HepG2 (cell line): ENCODE data around the gene KATNB1. TPM values are rescaled to one million over a fixed set of nuclear protein-coding genes. Genes with fewer than 3 reads are reported as not detected.

Experiments used
- ESRRA ChIP-seq: sonication (generic); formaldehyde crosslinking; IDR thresholded peaks from 2 replicates; pipeline ENCODE4 v1.5.1; 2020; ENCODE audit warnings: mild to moderate bottlenecking, low read depth, missing genetic modification reagents
- FOXA1 ChIP-seq, 2 experiments: fragments of 450-650 bp in 1 of 2; sonication (generic) in 1 of 2; formaldehyde crosslinking in 1 of 2; IDR thresholded peaks; 2 replicates each; pipeline versions ENCODE4 v1.4.0 to v1.6.1; 2016 to 2020; ENCODE audit warnings: missing genetic modification reagents in 1 of 2
- FOXP1 ChIP-seq, 2 experiments: fragments of 450-650 bp in 1 of 2; IDR thresholded peaks; 2 replicates each; pipeline ENCODE4 v1.6.1; 2017 to 2018; ENCODE audit warnings: antibody characterized with exemption in 1 of 2
- JARID2 ChIP-seq: sonication (generic); formaldehyde crosslinking; IDR thresholded peaks from 2 replicates; pipeline ENCODE4 v1.8.1; 2023; ENCODE audit warnings: missing genetic modification reagents, inconsistent platforms; ENCODE audit not compliant: insufficient replicate concordance
- NR2F6 ChIP-seq, 2 experiments: IDR thresholded peaks; 2 replicates each; pipeline ENCODE4 v1.6.1; 2016; ENCODE audit warnings: antibody characterized with exemption in 1 of 2, mild to moderate bottlenecking in 1 of 2
- SMYD3 ChIP-seq: sonication (generic); formaldehyde crosslinking; IDR thresholded peaks from 2 replicates; pipeline ENCODE4 v1.8.1; 2023; ENCODE audit warnings: mild to moderate bottlenecking, missing genetic modification reagents
- SRF ChIP-seq: IDR thresholded peaks from 2 replicates; pipeline ENCODE4 v1.6.1; 2011; ENCODE audit warnings: mild to moderate bottlenecking, low read depth, low read length, moderate library complexity
- ZNF33B ChIP-seq: sonication (generic); formaldehyde crosslinking; IDR thresholded peaks from 2 replicates; pipeline ENCODE4 v1.5.1; 2020; ENCODE audit warnings: mild to moderate bottlenecking, missing genetic modification reagents
- ZNF468 ChIP-seq: sonication (generic); formaldehyde crosslinking; IDR thresholded peaks from 2 replicates; pipeline ENCODE4 v1.8.0; 2022; ENCODE audit warnings: mild to moderate bottlenecking, moderate library complexity, missing genetic modification reagents
- ZNF546 ChIP-seq: sonication (generic); formaldehyde crosslinking; conservative IDR thresholded peaks from 2 replicates; pipeline ENCODE4 v1.8.1; 2023; ENCODE audit warnings: mild to moderate bottlenecking, missing genetic modification reagents
- ZNF563 ChIP-seq: sonication (generic); formaldehyde crosslinking; IDR thresholded peaks from 2 replicates; pipeline ENCODE4 v1.8.0; 2022; ENCODE audit warnings: mild to moderate bottlenecking, moderate library complexity, missing genetic modification reagents
- ZNF564 ChIP-seq: sonication (generic); formaldehyde crosslinking; IDR thresholded peaks from 2 replicates; pipeline ENCODE4 v1.8.1; 2023; ENCODE audit warnings: mild to moderate bottlenecking, missing genetic modification reagents
- ZNF773 ChIP-seq: sonication (generic); formaldehyde crosslinking; IDR thresholded peaks from 2 replicates; pipeline ENCODE4 v1.4.0; 2020; ENCODE audit warnings: missing genetic modification reagents, borderline replicate concordance
- ZNF781 ChIP-seq: sonication (generic); formaldehyde crosslinking; IDR thresholded peaks from 2 replicates; pipeline ENCODE4 v1.5.1; 2020; ENCODE audit warnings: borderline replicate concordance, mild to moderate bottlenecking, missing genetic modification reagents; ENCODE audit errors: not compliant biosample characterization
- polyA plus RNA-seq, 8 experiments: library from polyadenylated mRNA; depleted of rRNA in 3 of 8; stranded (reverse) in 7 of 8; unstranded in 1 of 8; fragments of >200 nt; fragmentation: Illumina TruSeq in 4 of 8; extraction: Trizol in 4 of 8; gene quantifications; 2 replicates each; pipeline versions ENCODE4 v1.2.1 to v1.2.3, GENCODE V29; 2011 to 2016; ENCODE audit warnings: low read depth in 4 of 8, missing spikeins in 1 of 8, mixed read lengths in 1 of 8; ENCODE audit not compliant: insufficient read depth in 1 of 8
- total RNA-seq, 5 experiments: library from RNA; depleted of rRNA; stranded (reverse); fragments of >200 nt; fragmentation: Illumina TruSeq; extraction: Trizol; gene quantifications; 2 replicates each; pipeline ENCODE4 v1.2.3, GENCODE V29; 2016; ENCODE audit warnings: low read depth in 1 of 5
- TF ChIP-seq, protein P1 (sequence below): sonication (generic); formaldehyde crosslinking; IDR thresholded peaks from 2 replicates; pipeline ENCODE4 v1.8.0; 2022; ENCODE audit warnings: missing genetic modification reagents, mild to moderate bottlenecking, moderate library complexity, borderline replicate concordance
- TF ChIP-seq, protein P2 (sequence below): IDR thresholded peaks from 2 replicates; pipeline ENCODE4 v1.6.1; 2018; ENCODE audit warnings: missing genetic modification reagents, mild to moderate bottlenecking, missing compliant biosample characterization
- TF ChIP-seq, protein P3 (sequence below): sonication (generic); formaldehyde crosslinking; conservative IDR thresholded peaks from 2 replicates; pipeline ENCODE4 v1.8.1; 2023; ENCODE audit warnings: missing genetic modification reagents
- TF ChIP-seq, protein P4 (sequence below): sonication (generic); formaldehyde crosslinking; IDR thresholded peaks from 2 replicates; pipeline ENCODE4 v1.9.0; 2021; ENCODE audit warnings: missing genetic modification reagents, borderline replicate concordance
- TF ChIP-seq, protein P5 (sequence below): sonication (generic); formaldehyde crosslinking; IDR thresholded peaks from 2 replicates; pipeline ENCODE4 v1.8.1; 2022; ENCODE audit warnings: low read depth, mild to moderate bottlenecking, missing genetic modification reagents

Gene KATNB1
- total and polyA plus RNA-seq, 2 of the 13 experiments (the other 11 are each of a cell fraction or from before 2014, with no cell fraction given) = 31.5 to 43.5 TPM

DNA sequence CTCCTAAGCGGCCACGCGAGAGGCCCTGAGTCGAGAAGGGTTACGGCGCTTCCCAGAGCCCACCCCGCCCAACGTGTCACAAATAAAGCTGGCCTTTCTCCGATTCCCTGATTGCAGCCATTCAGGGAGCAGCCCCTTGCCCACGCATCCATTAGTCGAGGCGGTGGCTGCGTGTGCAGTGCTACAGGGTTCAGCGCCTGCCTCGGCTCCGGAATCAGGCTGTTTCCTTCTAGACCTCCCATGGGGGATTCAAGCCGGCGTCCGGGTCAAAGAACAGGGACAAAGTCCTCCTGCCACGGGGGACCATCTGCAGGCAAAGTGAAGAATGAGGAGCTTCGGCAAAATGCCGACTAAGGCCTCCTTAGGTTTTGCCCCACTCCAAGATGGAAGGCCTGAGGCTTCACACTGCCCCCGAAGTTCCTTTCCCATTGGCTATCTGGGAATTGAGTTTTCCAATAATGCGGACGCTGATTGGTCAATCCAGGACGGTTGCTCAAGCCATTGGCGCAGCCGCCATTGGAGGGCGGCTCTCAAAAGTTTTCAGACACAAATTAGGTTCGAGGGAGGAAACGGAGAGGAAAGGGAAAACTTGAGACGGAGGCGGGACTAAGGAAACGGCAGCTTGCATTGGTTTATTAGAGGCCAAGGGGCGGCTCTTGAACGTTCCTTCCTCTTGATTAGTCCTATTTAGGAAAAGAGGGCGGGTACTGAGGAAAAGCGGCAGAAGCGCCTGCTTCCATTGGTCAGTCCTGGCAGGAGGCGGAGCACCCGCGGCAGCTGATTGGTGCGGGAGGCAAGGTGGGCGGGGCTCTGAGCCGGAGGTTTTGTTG lies 430 bp upstream of the KATNB1 start (continued):
- TF ChIP-seq, protein P1, sequence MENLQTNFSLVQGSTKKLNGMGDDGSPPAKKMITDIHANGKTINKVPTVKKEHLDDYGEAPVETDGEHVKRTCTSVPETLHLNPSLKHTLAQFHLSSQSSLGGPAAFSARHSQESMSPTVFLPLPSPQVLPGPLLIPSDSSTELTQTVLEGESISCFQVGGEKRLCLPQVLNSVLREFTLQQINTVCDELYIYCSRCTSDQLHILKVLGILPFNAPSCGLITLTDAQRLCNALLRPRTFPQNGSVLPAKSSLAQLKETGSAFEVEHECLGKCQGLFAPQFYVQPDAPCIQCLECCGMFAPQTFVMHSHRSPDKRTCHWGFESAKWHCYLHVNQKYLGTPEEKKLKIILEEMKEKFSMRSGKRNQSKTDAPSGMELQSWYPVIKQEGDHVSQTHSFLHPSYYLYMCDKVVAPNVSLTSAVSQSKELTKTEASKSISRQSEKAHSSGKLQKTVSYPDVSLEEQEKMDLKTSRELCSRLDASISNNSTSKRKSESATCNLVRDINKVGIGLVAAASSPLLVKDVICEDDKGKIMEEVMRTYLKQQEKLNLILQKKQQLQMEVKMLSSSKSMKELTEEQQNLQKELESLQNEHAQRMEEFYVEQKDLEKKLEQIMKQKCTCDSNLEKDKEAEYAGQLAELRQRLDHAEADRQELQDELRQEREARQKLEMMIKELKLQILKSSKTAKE (CRISPR knock-in tag) = no peak
- TF ChIP-seq, protein P2, sequence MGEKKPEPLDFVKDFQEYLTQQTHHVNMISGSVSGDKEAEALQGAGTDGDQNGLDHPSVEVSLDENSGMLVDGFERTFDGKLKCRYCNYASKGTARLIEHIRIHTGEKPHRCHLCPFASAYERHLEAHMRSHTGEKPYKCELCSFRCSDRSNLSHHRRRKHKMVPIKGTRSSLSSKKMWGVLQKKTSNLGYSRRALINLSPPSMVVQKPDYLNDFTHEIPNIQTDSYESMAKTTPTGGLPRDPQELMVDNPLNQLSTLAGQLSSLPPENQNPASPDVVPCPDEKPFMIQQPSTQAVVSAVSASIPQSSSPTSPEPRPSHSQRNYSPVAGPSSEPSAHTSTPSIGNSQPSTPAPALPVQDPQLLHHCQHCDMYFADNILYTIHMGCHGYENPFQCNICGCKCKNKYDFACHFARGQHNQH (CRISPR knock-in tag) = peak; percentile 81
- TF ChIP-seq NR2F6 (IDR thresholded peaks at IDR 0.05) = no peak
- TF ChIP-seq NR2F6 (CRISPR knock-in tag; IDR thresholded peaks at IDR 0.05) = no peak
- TF ChIP-seq ESRRA = 0 out of 2 replicates have a peak, but pooled peaks have one; percentile 58
- TF ChIP-seq SRF = peak; percentile 98
- TF ChIP-seq JARID2 (CRISPR knock-in tag) = no peak
- no peak; the same call in 1 of the 2 replicates for TF ChIP-seq ZNF564
- no peak for TF ChIP-seq ZNF546
- TF ChIP-seq FOXP1 (IDR thresholded peaks at IDR 0.05) = no peak
- TF ChIP-seq FOXP1 (CRISPR knock-in tag; IDR thresholded peaks at IDR 0.05) = no peak
- TF ChIP-seq, protein P3, sequence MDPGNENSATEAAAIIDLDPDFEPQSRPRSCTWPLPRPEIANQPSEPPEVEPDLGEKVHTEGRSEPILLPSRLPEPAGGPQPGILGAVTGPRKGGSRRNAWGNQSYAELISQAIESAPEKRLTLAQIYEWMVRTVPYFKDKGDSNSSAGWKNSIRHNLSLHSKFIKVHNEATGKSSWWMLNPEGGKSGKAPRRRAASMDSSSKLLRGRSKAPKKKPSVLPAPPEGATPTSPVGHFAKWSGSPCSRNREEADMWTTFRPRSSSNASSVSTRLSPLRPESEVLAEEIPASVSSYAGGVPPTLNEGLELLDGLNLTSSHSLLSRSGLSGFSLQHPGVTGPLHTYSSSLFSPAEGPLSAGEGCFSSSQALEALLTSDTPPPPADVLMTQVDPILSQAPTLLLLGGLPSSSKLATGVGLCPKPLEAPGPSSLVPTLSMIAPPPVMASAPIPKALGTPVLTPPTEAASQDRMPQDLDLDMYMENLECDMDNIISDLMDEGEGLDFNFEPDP = peak; percentile 97; the same call in 1 of the 2 replicates
- TF ChIP-seq, protein P4, sequence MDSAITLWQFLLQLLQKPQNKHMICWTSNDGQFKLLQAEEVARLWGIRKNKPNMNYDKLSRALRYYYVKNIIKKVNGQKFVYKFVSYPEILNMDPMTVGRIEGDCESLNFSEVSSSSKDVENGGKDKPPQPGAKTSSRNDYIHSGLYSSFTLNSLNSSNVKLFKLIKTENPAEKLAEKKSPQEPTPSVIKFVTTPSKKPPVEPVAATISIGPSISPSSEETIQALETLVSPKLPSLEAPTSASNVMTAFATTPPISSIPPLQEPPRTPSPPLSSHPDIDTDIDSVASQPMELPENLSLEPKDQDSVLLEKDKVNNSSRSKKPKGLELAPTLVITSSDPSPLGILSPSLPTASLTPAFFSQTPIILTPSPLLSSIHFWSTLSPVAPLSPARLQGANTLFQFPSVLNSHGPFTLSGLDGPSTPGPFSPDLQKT (CRISPR knock-in tag) = no peak
- TF ChIP-seq, protein P5, sequence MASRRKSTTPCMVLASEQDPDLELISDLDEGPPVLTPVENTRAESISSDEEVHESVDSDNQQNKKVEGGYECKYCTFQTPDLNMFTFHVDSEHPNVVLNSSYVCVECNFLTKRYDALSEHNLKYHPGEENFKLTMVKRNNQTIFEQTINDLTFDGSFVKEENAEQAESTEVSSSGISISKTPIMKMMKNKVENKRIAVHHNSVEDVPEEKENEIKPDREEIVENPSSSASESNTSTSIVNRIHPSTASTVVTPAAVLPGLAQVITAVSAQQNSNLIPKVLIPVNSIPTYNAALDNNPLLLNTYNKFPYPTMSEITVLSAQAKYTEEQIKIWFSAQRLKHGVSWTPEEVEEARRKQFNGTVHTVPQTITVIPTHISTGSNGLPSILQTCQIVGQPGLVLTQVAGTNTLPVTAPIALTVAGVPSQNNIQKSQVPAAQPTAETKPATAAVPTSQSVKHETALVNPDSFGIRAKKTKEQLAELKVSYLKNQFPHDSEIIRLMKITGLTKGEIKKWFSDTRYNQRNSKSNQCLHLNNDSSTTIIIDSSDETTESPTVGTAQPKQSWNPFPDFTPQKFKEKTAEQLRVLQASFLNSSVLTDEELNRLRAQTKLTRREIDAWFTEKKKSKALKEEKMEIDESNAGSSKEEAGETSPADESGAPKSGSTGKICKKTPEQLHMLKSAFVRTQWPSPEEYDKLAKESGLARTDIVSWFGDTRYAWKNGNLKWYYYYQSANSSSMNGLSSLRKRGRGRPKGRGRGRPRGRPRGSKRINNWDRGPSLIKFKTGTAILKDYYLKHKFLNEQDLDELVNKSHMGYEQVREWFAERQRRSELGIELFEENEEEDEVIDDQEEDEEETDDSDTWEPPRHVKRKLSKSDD = peak; percentile 84; the same call in 1 of the 2 replicates
- 0 out of 2 replicates have a peak, but pooled peaks have one; percentile 45 for TF ChIP-seq ZNF468
- TF ChIP-seq ZNF33B = peak; percentile 90; the same call in 1 of the 2 replicates
- TF ChIP-seq ZNF781 = peak; percentile 60
- peak; percentile 83 for TF ChIP-seq ZNF563 (CRISPR knock-in tag)
- no peak for TF ChIP-seq SMYD3 (CRISPR knock-in tag)
- TF ChIP-seq ZNF773 = no peak
- no peak for TF ChIP-seq FOXA1 (IDR thresholded peaks at IDR 0.05)
- no peak for TF ChIP-seq FOXA1 (CRISPR knock-in tag; IDR thresholded peaks at IDR 0.05)
